ENCODE data around the gene ACOX3. TPM values are rescaled to one million over a fixed set of nuclear protein-coding genes. Genes with fewer than 3 reads are reported as not detected.
"Not testable (repeated sequence)": the region's sequence is repeated elsewhere in the genome, so short reads cannot be mapped to it uniquely, and the experiment has no call there.

The ACOX3 gene
- total and polyA plus RNA-seq, 9 of the 15 experiments (the other 6 are each of a cell fraction or from before 2014, with no cell fraction given), result 0.68 to 7.3 (median 3.7) TPM

DNA sequence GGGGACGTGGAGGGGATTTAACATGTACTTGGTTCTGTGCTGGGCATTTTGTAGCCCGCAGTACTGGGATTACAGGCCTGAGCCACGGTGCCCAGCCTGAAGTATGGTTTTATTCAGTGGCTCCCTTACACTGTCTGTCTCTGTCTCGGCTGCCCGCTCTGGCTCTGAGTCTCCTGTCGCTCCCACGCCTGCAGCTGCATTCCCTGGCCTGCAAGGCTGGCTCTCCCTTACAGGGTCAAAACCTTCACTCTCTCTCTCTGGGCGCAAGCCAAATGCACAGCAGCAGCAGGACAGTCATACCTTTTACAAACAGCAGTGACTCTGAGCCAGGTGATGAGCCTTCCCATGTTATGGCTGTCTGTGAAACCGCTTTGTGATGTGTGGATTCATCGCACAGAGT, 98.8 kb downstream of the ACOX3 start (continued):
- TF ChIP-seq, protein P1, sequence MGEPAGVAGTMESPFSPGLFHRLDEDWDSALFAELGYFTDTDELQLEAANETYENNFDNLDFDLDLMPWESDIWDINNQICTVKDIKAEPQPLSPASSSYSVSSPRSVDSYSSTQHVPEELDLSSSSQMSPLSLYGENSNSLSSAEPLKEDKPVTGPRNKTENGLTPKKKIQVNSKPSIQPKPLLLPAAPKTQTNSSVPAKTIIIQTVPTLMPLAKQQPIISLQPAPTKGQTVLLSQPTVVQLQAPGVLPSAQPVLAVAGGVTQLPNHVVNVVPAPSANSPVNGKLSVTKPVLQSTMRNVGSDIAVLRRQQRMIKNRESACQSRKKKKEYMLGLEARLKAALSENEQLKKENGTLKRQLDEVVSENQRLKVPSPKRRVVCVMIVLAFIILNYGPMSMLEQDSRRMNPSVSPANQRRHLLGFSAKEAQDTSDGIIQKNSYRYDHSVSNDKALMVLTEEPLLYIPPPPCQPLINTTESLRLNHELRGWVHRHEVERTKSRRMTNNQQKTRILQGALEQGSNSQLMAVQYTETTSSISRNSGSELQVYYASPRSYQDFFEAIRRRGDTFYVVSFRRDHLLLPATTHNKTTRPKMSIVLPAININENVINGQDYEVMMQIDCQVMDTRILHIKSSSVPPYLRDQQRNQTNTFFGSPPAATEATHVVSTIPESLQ (CRISPR knock-in tag; IDR thresholded peaks at IDR 0.05), result no peak
- TF ChIP-seq, protein P2, sequence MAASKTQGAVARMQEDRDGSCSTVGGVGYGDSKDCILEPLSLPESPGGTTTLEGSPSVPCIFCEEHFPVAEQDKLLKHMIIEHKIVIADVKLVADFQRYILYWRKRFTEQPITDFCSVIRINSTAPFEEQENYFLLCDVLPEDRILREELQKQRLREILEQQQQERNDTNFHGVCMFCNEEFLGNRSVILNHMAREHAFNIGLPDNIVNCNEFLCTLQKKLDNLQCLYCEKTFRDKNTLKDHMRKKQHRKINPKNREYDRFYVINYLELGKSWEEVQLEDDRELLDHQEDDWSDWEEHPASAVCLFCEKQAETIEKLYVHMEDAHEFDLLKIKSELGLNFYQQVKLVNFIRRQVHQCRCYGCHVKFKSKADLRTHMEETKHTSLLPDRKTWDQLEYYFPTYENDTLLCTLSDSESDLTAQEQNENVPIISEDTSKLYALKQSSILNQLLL (CRISPR knock-in tag; IDR thresholded peaks at IDR 0.05; ENCODE audit: borderline replicate concordance), result no peak
- TF ChIP-seq MTA1 (IDR thresholded peaks at IDR 0.05; ENCODE audit: borderline replicate concordance), result no peak
- no peak for TF ChIP-seq SP2 (IDR thresholded peaks at IDR 0.05; ENCODE audit: extremely low read depth, low read depth, low read length, poor library complexity, severe bottlenecking)
- no peak for TF ChIP-seq ZNF764 (CRISPR knock-in tag; IDR thresholded peaks at IDR 0.05; ENCODE audit: low read depth)
- TF ChIP-seq SRSF7 (optimal IDR thresholded peaks at IDR 0.05; ENCODE audit: low read depth, low read length), result no peak

DNA sequence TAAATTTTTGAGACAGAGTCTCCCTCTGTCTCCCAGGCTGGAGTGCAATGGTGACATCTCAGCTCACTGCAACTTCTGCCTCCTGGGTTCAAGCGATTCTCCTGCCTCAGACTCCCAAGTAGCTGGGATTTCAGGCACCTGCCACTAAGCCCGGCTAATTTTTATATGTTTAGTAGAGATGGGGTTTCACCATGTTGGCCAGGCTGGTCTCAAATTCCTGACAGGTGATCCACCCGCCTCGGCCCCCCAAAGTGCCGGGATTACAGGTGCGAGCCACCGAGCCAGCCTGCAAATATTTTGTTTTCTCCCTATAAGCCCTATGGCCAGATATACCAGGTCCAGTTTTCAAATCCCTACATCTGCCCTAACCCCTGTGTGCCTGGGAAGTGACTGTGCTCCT, 99.2 kb downstream of the ACOX3 start:
- H3K4me2 ChIP-seq (ENCODE audit: insufficient read depth, low read length); H4K20me1 ChIP-seq (replicated peaks; ENCODE audit: control insufficient read depth, insufficient read depth, low read length); in situ Hi-C loops (cut with MboI); DNase-seq (ENCODE audit: extremely low read depth in 1 of 4, low spot score in 3 of 4); H3K27ac ChIP-seq (ENCODE audit: extremely low read depth, low read depth, low read length); CTCF ChIA-PET (ENCODE audit: low intra/inter-chr PET ratio); H3K36me3 ChIP-seq (ENCODE audit: control insufficient read depth, insufficient read depth, low read length); H3K79me2 ChIP-seq (ENCODE audit: control insufficient read depth, insufficient read depth, low read length); FAIRE-seq; intact Hi-C loops (cut with micrococcal nuclease); H3K9me1 ChIP-seq (ENCODE audit: control insufficient read depth, insufficient read depth, low read length); H3K4me3 ChIP-seq; H2AFZ ChIP-seq (ENCODE audit: low read depth, low read length); BruUV-seq (replicated peaks); H3K9me3 ChIP-seq (replicated peaks; ENCODE audit: control insufficient read depth, insufficient read depth, low read depth, low read length); POLR2A ChIA-PET; H3K9ac ChIP-seq (ENCODE audit: insufficient read depth in 1 of 2, low read depth in 2 of 2, low read length in 2 of 2); ATAC-seq: not testable (repeated sequence)
- H3K27me3 ChIP-seq (ENCODE audit: control insufficient read depth in 2 of 2, insufficient read depth in 2 of 2, low read length in 2 of 2), result peaks cover 0 to 32% of the 10 kb centered on the region in 2 experiments; a peak in 2 of 5 replicates
- WGBS (ENCODE audit: insufficient coverage, low coverage, missing lambda C conversion rate), result 38% methylated on average over 7 of the region's 7 CpGs
- H3K4me1 ChIP-seq (replicated peaks in 1 of 2; ENCODE audit: control insufficient read depth in 2 of 2, insufficient read depth in 2 of 2, low read length in 2 of 2), result peaks cover 6 to 13% of the 10 kb centered on the region in 2 experiments; a peak in 4 of 5 replicates

Data from K562 (cell line).